ENCODE results near the gene ACBD6.

ACBD6 gene

GRCh38 chr1:180288940-180289339, 213.4 kb downstream of the ACBD6 start:
- no peak for TF ChIP-seq SIN3A (IDR thresholded peaks at IDR 0.05; ENCODE audit: borderline replicate concordance, insufficient read depth, low read length)
- TF ChIP-seq FOXP2 (optimal IDR thresholded peaks at IDR 0.05; ENCODE audit: borderline replicate concordance, extremely low read depth, extremely low read length, insufficient read depth): no peak
- TF ChIP-seq, protein P1, sequence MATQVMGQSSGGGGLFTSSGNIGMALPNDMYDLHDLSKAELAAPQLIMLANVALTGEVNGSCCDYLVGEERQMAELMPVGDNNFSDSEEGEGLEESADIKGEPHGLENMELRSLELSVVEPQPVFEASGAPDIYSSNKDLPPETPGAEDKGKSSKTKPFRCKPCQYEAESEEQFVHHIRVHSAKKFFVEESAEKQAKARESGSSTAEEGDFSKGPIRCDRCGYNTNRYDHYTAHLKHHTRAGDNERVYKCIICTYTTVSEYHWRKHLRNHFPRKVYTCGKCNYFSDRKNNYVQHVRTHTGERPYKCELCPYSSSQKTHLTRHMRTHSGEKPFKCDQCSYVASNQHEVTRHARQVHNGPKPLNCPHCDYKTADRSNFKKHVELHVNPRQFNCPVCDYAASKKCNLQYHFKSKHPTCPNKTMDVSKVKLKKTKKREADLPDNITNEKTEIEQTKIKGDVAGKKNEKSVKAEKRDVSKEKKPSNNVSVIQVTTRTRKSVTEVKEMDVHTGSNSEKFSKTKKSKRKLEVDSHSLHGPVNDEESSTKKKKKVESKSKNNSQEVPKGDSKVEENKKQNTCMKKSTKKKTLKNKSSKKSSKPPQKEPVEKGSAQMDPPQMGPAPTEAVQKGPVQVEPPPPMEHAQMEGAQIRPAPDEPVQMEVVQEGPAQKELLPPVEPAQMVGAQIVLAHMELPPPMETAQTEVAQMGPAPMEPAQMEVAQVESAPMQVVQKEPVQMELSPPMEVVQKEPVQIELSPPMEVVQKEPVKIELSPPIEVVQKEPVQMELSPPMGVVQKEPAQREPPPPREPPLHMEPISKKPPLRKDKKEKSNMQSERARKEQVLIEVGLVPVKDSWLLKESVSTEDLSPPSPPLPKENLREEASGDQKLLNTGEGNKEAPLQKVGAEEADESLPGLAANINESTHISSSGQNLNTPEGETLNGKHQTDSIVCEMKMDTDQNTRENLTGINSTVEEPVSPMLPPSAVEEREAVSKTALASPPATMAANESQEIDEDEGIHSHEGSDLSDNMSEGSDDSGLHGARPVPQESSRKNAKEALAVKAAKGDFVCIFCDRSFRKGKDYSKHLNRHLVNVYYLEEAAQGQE (IDR thresholded peaks at IDR 0.05; ENCODE audit: insufficient read depth in 1 of 2, low read depth in 2 of 2, low read length in 2 of 2): no peak
- no peak for TF ChIP-seq TAF1 (IDR thresholded peaks at IDR 0.05; ENCODE audit: borderline replicate concordance, insufficient read depth, low read length)
- TF ChIP-seq POLR2AphosphoS5 (IDR thresholded peaks at IDR 0.05; ENCODE audit: low read depth, low read length): no peak

GRCh38 chr1:180287988-180288705, 214.2 kb downstream of the ACBD6 start:
- no peak for TF ChIP-seq TAF1 (IDR thresholded peaks at IDR 0.05; ENCODE audit: borderline replicate concordance, insufficient read depth, low read length)

- TF ChIP-seq SIN3A (IDR thresholded peaks at IDR 0.05; ENCODE audit: borderline replicate concordance, insufficient read depth, low read length): no peak
- no peak for TF ChIP-seq TAF1 (IDR thresholded peaks at IDR 0.05; ENCODE audit: borderline replicate concordance, insufficient read depth, low read length)
- no peak for TF ChIP-seq FOXP2 (optimal IDR thresholded peaks at IDR 0.05; ENCODE audit: borderline replicate concordance, extremely low read depth, extremely low read length, insufficient read depth)
- no peak for TF ChIP-seq POLR2AphosphoS5 (IDR thresholded peaks at IDR 0.05; ENCODE audit: low read depth, low read length)
- TF ChIP-seq, protein P1 (IDR thresholded peaks at IDR 0.05; ENCODE audit: insufficient read depth in 1 of 2, low read depth in 2 of 2, low read length in 2 of 2): no peak
Measured at GRCh38 chr1:180286417-180286816, 216.0 kb downstream of the ACBD6 start.

DNA sequence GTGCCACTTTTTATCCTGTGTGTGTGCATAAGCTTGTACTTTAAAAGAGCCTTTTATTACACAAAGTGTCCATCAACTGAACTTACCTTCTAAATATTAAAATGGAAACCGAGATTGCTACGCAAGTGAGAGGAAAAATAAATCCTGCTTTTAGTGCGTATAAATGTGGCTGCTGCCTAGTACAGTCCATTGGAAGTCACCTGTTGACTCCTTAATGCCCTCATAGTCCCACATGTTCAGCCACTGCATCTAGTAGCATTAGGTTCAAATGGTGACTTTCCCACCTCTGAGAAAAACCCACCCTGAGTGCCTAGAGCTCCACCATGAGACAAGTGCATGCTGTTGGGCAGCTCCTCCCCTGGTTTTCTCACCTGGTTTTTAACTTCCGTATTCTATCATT, 219.3 kb downstream of the ACBD6 start:
- TF ChIP-seq FOXP2 (optimal IDR thresholded peaks at IDR 0.05; ENCODE audit: borderline replicate concordance, extremely low read depth, extremely low read length, insufficient read depth) (no peak), SIN3A (IDR thresholded peaks at IDR 0.05; ENCODE audit: borderline replicate concordance, insufficient read depth, low read length) (no peak), TAF1 (IDR thresholded peaks at IDR 0.05; ENCODE audit: borderline replicate concordance, insufficient read depth, low read length) (no peak), POLR2AphosphoS5 (IDR thresholded peaks at IDR 0.05; ENCODE audit: low read depth, low read length) (no peak)
- TF ChIP-seq, protein P1 (IDR thresholded peaks at IDR 0.05; ENCODE audit: insufficient read depth in 1 of 2, low read depth in 2 of 2, low read length in 2 of 2): no peak

DNA sequence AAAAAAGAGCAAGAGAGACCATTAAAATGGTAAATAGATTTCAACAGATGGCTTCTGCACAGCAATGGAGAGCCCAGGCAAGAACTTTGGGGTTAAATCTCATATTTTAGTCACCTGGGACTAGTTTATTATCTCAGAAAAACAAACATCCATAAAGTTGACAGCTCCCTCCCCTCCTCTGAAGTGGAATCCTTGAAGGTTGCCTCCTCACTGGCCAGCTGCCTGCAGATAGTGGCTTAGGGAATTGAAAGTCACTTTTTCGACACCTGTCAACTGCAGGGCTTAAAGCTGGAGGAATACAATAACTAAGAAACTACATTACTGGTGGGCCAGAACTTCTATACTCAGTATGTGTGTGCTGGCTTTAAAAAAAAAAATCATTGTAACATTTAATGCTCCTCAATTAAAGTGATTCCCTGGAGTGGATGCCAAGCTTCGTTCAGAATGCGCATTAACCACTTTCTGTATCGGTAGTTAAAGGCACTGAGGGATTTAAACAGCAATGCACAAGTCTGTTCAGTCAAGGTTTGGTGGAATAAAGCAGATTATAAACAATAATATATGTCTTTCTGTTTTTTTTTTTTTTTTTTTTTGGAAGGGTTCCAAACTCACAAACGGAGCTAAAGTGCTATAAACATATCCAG, 219.9 kb downstream of the ACBD6 start:
- TF ChIP-seq, protein P1 (IDR thresholded peaks at IDR 0.05; ENCODE audit: insufficient read depth in 1 of 2, low read depth in 2 of 2, low read length in 2 of 2): no peak
- TF ChIP-seq SIN3A (IDR thresholded peaks at IDR 0.05; ENCODE audit: borderline replicate concordance, insufficient read depth, low read length) (no peak), TAF1 (IDR thresholded peaks at IDR 0.05; ENCODE audit: borderline replicate concordance, insufficient read depth, low read length) (no peak), POLR2AphosphoS5 (IDR thresholded peaks at IDR 0.05; ENCODE audit: low read depth, low read length) (no peak), FOXP2 (optimal IDR thresholded peaks at IDR 0.05; ENCODE audit: borderline replicate concordance, extremely low read depth, extremely low read length, insufficient read depth) (no peak)
